ENCODE results near the gene FABP6. TPM values are rescaled to one million over a fixed set of nuclear protein-coding genes. Genes with fewer than 3 reads are reported as not detected.

Gene FABP6
- total RNA-seq, 1 experiment from 2014 or later, result 2.9 TPM

- TF ChIP-seq ATF6 (CRISPR knock-in tag; IDR thresholded peaks at IDR 0.05) (no peak), GABPB1 (CRISPR knock-in tag; IDR thresholded peaks at IDR 0.05) (no peak), NFATC4 (CRISPR knock-in tag; IDR thresholded peaks at IDR 0.05) (no peak), TEAD4 (CRISPR knock-in tag; IDR thresholded peaks at IDR 0.05) (no peak), ZNF138 (CRISPR knock-in tag; conservative IDR thresholded peaks at IDR 0.05) (no peak), ZNF671 (CRISPR knock-in tag; IDR thresholded peaks at IDR 0.05) (no peak), ZNF416 (CRISPR knock-in tag; IDR thresholded peaks at IDR 0.05) (no peak), ZNF121 (CRISPR knock-in tag; IDR thresholded peaks at IDR 0.05) (no peak), EMX1 (CRISPR knock-in tag; IDR thresholded peaks at IDR 0.05) (no peak), ETV6 (CRISPR knock-in tag; IDR thresholded peaks at IDR 0.05) (no peak), ERG (CRISPR knock-in tag; IDR thresholded peaks at IDR 0.05) (no peak), PREB (CRISPR knock-in tag; IDR thresholded peaks at IDR 0.05; ENCODE audit: borderline replicate concordance) (no peak)
These were observed 33.1 kb downstream of the FABP6 start (continued) for GRCh38 chr5:160262151-160263074.

- ATAC-seq, result no peak
- H3K27ac Mint-ChIP-seq, result 0 out of 2 replicates have a peak overlapping the region, but pooled peaks have one; percentile 23
- H3K4me1 Mint-ChIP-seq, result peaks cover 72% of the 10 kb centered on the region
- no peak for TF ChIP-seq CREM (CRISPR knock-in tag; IDR thresholded peaks at IDR 0.05)
- no peak for TF ChIP-seq CTCF (IDR thresholded peaks at IDR 0.05)
- no peak for TF ChIP-seq TEAD1 (CRISPR knock-in tag; IDR thresholded peaks at IDR 0.05)
- TF ChIP-seq ZNF532 (CRISPR knock-in tag; IDR thresholded peaks at IDR 0.05; ENCODE audit: borderline replicate concordance), result no peak
- no peak for TF ChIP-seq AR (CRISPR knock-in tag; IDR thresholded peaks at IDR 0.05)
- no peak for TF ChIP-seq RELA (CRISPR knock-in tag; IDR thresholded peaks at IDR 0.05; ENCODE audit: borderline replicate concordance)
- no peak for TF ChIP-seq TCF7 (CRISPR knock-in tag; IDR thresholded peaks at IDR 0.05; ENCODE audit: low read depth)
- TF ChIP-seq PREB (CRISPR knock-in tag; IDR thresholded peaks at IDR 0.05; ENCODE audit: borderline replicate concordance), result no peak
- TF ChIP-seq MAX (CRISPR knock-in tag; IDR thresholded peaks at IDR 0.05), result no peak
These were observed 34.1 kb downstream of the FABP6 start for GRCh38 chr5:160263326-160263855.

More at GRCh38 chr5:160263326-160263855, 34.1 kb downstream of the FABP6 start:
- DNase-seq (ENCODE audit: low spot score), result no peak
- Mint-ChIP-seq H3K4me3 (no peak overlapping the region), H3K9me3 (no peaks in the 10 kb centered on the region), H3K36me3 (peaks cover 13% of the 10 kb centered on the region), H3K27me3 (ENCODE audit: low read depth) (no peaks in the 10 kb centered on the region; the same call in 1 of the 2 replicates)
- ChIA-PET POLR2A (interaction anchor here (0.6 kb wide), 1 partner anchor 227 kb away, joined by 3 read pairs; no protein-coding TSS in a partner anchor), CTCF (interaction anchor here (1.3 to 2.3 kb wide), 3 partner anchors 18 to 182 kb away, joined by 4 to 10 read pairs (median 10); no protein-coding TSS in a partner anchor)
